ENCODE results near the gene HOMER2. TPM values are rescaled to one million over a fixed set of nuclear protein-coding genes. Genes with fewer than 3 reads are reported as not detected.

Gene HOMER2
- total RNA-seq, 1 donor from 2014 or later = 75.3 TPM

- H3K4me3 ChIP-seq (ENCODE audit: low read depth, low read length) = no peak overlapping the region
- FAIRE-seq = no peak
- TF ChIP-seq, protein P1, sequence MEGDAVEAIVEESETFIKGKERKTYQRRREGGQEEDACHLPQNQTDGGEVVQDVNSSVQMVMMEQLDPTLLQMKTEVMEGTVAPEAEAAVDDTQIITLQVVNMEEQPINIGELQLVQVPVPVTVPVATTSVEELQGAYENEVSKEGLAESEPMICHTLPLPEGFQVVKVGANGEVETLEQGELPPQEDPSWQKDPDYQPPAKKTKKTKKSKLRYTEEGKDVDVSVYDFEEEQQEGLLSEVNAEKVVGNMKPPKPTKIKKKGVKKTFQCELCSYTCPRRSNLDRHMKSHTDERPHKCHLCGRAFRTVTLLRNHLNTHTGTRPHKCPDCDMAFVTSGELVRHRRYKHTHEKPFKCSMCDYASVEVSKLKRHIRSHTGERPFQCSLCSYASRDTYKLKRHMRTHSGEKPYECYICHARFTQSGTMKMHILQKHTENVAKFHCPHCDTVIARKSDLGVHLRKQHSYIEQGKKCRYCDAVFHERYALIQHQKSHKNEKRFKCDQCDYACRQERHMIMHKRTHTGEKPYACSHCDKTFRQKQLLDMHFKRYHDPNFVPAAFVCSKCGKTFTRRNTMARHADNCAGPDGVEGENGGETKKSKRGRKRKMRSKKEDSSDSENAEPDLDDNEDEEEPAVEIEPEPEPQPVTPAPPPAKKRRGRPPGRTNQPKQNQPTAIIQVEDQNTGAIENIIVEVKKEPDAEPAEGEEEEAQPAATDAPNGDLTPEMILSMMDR (IDR thresholded peaks at IDR 0.05; ENCODE audit: insufficient read depth, low read length, severe bottlenecking) = no peak
- DNase-seq (ENCODE audit: low read depth) = no peak
- H3K36me3 ChIP-seq (ENCODE audit: control insufficient read depth, insufficient read depth, low read length) = no peaks in the 10 kb centered on the region
- no peaks in the 10 kb centered on the region for H3K27me3 ChIP-seq (ENCODE audit: control insufficient read depth, insufficient read depth, low read length)
These were observed 1.7 kb downstream of the HOMER2 start for GRCh38 chr15:82950746-82951370.

DNA sequence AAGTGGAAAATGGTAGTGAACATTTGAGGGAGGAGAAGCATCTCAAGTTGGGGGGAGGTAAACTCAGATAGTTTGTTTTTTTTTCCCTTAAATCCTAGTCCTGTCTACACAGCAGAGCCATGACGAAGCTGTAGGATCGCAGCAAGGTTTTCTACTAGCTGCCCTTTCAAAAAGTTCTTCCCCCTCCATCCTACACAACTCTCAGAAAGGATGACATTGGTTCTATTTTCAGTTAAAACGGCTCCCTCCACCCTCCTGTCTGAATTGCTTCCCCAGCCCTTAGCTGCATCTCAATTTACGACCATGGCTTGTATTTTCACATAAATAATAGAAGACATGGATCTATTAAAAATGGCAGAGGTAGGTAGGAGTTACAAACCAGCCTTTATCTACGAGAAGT, 2.2 kb downstream of the HOMER2 start:
- no peak for FAIRE-seq
- no peaks in the 10 kb centered on the region for H3K27me3 ChIP-seq (ENCODE audit: control insufficient read depth, insufficient read depth, low read length)
- no peak overlapping the region for H3K4me3 ChIP-seq (ENCODE audit: low read depth, low read length)
- DNase-seq (ENCODE audit: low read depth) = no peak
- no peaks in the 10 kb centered on the region for H3K36me3 ChIP-seq (ENCODE audit: control insufficient read depth, insufficient read depth, low read length)
- TF ChIP-seq, protein P1 (IDR thresholded peaks at IDR 0.05; ENCODE audit: insufficient read depth, low read length, severe bottlenecking) = no peak

GRCh38 chr15:82946155-82946701, 6.3 kb downstream of the HOMER2 start:
- H3K27me3 ChIP-seq (ENCODE audit: control insufficient read depth, insufficient read depth, low read length) = no peaks in the 10 kb centered on the region
- FAIRE-seq (no peak), DNase-seq (ENCODE audit: low read depth) (no peak)
- H3K36me3 ChIP-seq (ENCODE audit: control insufficient read depth, insufficient read depth, low read length) = no peaks in the 10 kb centered on the region
- no peak overlapping the region for H3K4me3 ChIP-seq (ENCODE audit: low read depth, low read length)
- TF ChIP-seq, protein P1 (IDR thresholded peaks at IDR 0.05; ENCODE audit: insufficient read depth, low read length, severe bottlenecking) = no peak

DNA sequence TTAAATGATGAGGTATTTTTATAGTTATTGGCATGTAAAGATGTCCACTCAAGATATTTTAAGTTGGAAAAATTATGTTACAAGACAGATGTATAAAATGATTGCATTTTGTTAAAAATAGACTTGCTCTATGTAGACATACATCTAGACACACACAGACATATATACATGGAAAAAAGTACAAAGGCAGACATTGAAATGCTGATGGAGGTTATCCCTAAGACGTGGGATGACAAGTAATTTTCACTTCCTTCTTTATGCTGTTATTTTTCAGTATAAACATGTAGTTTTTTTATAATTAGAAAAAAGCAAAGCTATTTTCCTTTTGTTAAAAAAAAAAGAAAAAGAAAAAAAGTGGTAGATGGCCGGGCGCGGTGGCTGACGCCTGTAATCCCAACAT, 7.2 kb downstream of the HOMER2 start:
- DNase-seq (ENCODE audit: low read depth) = no peak
- Histone ChIP-seq H3K27me3 (ENCODE audit: control insufficient read depth, insufficient read depth, low read length) (no peaks in the 10 kb centered on the region), H3K36me3 (ENCODE audit: control insufficient read depth, insufficient read depth, low read length) (no peaks in the 10 kb centered on the region), H3K4me3 (ENCODE audit: low read depth, low read length) (no peak overlapping the region)
- no peak for FAIRE-seq
- TF ChIP-seq, protein P1 (IDR thresholded peaks at IDR 0.05; ENCODE audit: insufficient read depth, low read length, severe bottlenecking) = no peak

DNA sequence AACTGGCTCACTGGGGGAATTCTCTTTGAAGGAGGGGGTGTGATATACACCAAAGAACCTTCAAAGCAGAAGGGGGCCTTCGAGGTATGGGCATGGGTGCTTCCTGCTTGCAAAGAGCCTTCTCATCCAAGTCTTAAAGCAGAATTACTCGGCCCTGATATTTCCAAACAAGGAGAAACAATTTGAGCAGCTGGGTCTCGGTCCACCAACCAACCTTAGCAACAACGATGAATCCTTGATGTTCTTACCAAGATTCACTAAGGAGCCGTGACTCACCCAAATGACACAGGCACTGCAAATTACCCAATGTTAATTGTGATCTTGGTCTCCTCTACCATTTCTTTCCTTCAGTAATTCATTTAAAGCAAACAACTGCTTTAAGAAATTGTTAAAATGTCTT, 7.7 kb downstream of the HOMER2 start:
- Histone ChIP-seq H3K36me3 (ENCODE audit: control insufficient read depth, insufficient read depth, low read length) (no peaks in the 10 kb centered on the region), H3K27me3 (ENCODE audit: control insufficient read depth, insufficient read depth, low read length) (no peaks in the 10 kb centered on the region), H3K4me3 (ENCODE audit: low read depth, low read length) (no peak overlapping the region)
- TF ChIP-seq, protein P1 (IDR thresholded peaks at IDR 0.05; ENCODE audit: insufficient read depth, low read length, severe bottlenecking) = no peak
- FAIRE-seq = no peak
- peak; percentile 70 for DNase-seq (ENCODE audit: low read depth)

- TF ChIP-seq, protein P1 (IDR thresholded peaks at IDR 0.05; ENCODE audit: insufficient read depth, low read length, severe bottlenecking) = no peak
- H3K36me3 ChIP-seq (ENCODE audit: control insufficient read depth, insufficient read depth, low read length) = no peaks in the 10 kb centered on the region
- FAIRE-seq (no peak), DNase-seq (ENCODE audit: low read depth) (no peak)
- H3K4me3 ChIP-seq (ENCODE audit: low read depth, low read length) = no peak overlapping the region
- H3K27me3 ChIP-seq (ENCODE audit: control insufficient read depth, insufficient read depth, low read length) = no peaks in the 10 kb centered on the region
These were observed 8.5 kb downstream of the HOMER2 start for GRCh38 chr15:82944056-82944455.
